ENCODE results near the gene WAC. TPM values are rescaled to one million over a fixed set of nuclear protein-coding genes. Genes with fewer than 3 reads are reported as not detected.

Gene WAC
- total RNA-seq, 4 donors from 2014 or later: 165 to 189 (median 169) TPM

- TF ChIP-seq CTCF (IDR thresholded peaks at IDR 0.05) (no peak), POLR2A (IDR thresholded peaks at IDR 0.05) (no peak)
- Histone ChIP-seq H3K4me1 (peaks cover 3 to 13% of the 10 kb centered on the region in 2 donors), H3K4me3 (replicated peaks in 1 of 3) (peak overlapping the region in 1 of 3 donors; percentile 30), H3K9me3 (no peaks in the 10 kb centered on the region), H3K27ac (no peak overlapping the region), H3K27me3 (no peaks in the 10 kb centered on the region), H3K36me3 (no peaks in the 10 kb centered on the region)
- WGBS, 2 donors: 2 to 3% methylated on average over 34 to 35 of the region's 59 CpGs
- DNase-seq: peak; percentile 38 to 41
- intact Hi-C loops (cut with DNase I): loop anchor here (10.0 kb wide), 1 partner anchor 326 kb away; no protein-coding TSS in a partner anchor
These were observed 135.7 kb downstream of the WAC start for GRCh38 chr10:28668363-28669226.

- Histone ChIP-seq H3K27me3 (no peaks in the 10 kb centered on the region), H3K9me3 (no peaks in the 10 kb centered on the region)
- intact Hi-C loops (cut with DNase I): loop anchor here (10.0 kb wide), 1 partner anchor 325 kb away; no protein-coding TSS in a partner anchor
These were observed 136.6 kb downstream of the WAC start for GRCh38 chr10:28669227-28670173.

More at GRCh38 chr10:28669227-28670173, 136.6 kb downstream of the WAC start:
- WGBS, 2 donors: 41 to 43% methylated on average over 21 of the region's 21 CpGs
- no peak for DNase-seq
- Histone ChIP-seq H3K4me1 (peaks cover 3 to 13% of the 10 kb centered on the region in 2 donors), H3K36me3 (no peaks in the 10 kb centered on the region), H3K4me3 (replicated peaks in 1 of 3) (peak overlapping the region in 1 of 3 donors; percentile 30), H3K27ac (no peak overlapping the region)
- TF ChIP-seq CTCF (IDR thresholded peaks at IDR 0.05) (no peak), POLR2A (IDR thresholded peaks at IDR 0.05) (no peak)

Small RNAs within 50 kb of the gene (small RNA-seq; reads per million reads assigned to genes)
- gene RNU4ATAC6P (not detected), gene RNU6-1067P (not detected)

Other genes with a start within 250 kb of the WAC start
- gene MPP7, start 230.1 kb upstream of the WAC start, total RNA-seq: 10 to 100 TPM; 21.2 to 37.7 (median 26.6) TPM
- under 1 TPM; 0.22 to 0.92 (median 0.53) TPM for gene BAMBI, start 144.4 kb downstream of the WAC start, total RNA-seq

Measured in thyroid gland (tissue), 4 donors.